NCI-H82 (cell line): ENCODE measurements around the gene TSPAN14.
"Not testable (repeated sequence)": the region's sequence is repeated elsewhere in the genome, so short reads cannot be mapped to it uniquely, and the experiment has no call there.

Source experiments
- DNase-seq: peaks from one replicate; lab custom pipeline; 2025; lab: John Stamatoyannopoulos, UW

Gene TSPAN14

GRCh38 chr10:80471001-80471400 lies 16.9 kb downstream of the TSPAN14 start:
- DNase-seq: no peak

DNA sequence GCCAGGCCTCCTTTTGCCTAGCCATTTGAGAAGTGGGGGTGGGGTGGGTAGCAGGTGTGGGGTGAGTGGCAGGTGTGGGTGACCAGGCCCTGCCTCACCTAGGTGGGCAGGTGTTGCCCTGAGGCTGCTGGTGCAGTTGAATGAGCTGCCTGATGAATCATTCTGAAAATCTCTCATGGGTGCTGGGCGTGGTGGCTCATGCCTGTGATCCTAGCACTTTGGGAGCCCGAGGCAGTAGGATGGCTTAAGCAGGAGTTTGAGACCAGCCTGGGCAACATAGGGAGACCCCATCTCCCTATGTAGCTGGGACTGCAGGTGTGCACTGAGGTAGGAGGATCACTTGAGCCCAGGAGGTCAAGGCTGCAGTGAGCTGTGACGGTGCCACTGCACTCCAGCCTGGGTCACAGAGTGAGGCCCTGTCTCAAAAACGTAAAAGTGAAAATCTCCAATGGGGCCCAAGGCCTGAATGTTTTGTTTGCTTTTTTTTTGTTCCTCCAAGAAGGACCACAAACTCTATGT lies 17.7 kb downstream of the TSPAN14 start:
- no peak for DNase-seq

GRCh38 chr10:80472234-80473095 lies 18.4 kb downstream of the TSPAN14 start:
- DNase-seq: no peak

- no peak for DNase-seq
These were observed 19.1 kb downstream of the TSPAN14 start for GRCh38 chr10:80473096-80473657.

DNA sequence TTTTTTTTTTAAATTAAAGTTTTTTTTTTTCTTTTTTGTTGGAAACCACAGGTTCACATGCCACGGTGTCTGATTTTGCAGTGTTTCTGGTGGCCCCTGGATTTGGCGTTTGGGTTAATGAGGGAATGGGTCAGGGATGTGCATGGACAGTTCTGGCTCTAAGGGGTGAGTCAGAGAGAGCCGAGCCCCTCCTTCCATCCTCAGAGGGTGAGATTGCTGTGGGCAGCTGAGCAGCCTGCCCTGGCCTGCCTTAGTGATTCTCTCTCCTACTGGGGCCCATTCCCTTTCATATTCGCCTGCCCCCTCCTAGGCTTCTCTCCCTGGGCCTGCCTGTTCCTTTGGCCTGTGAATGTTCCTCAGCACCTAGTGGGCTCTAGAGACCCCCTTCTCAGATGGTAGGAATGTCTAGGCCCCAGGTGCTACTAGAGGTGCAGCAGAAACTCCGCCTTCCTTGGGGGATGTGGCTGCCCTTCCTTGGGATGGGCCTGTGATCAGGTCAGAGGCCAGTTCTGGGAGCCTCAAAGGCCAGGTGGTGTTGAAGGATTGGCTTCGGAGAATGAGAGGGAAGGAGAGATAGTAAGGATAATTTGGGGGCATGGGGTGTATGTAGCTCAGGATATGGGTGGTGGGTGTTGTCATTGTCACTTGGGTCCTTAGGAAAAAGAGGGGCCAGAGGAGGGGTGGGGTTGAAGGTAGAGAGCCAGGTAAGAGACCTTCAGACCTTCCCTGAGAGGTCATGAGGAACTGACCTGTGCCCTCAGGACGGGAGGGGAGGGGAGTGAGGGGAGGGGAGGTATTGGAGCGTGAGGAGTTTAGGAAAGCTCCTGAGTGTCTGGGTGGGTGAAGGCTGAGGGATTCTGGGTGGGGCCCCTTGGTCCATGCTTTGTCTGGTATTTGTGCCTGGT lies 19.8 kb downstream of the TSPAN14 start:
- DNase-seq: no peak

DNA sequence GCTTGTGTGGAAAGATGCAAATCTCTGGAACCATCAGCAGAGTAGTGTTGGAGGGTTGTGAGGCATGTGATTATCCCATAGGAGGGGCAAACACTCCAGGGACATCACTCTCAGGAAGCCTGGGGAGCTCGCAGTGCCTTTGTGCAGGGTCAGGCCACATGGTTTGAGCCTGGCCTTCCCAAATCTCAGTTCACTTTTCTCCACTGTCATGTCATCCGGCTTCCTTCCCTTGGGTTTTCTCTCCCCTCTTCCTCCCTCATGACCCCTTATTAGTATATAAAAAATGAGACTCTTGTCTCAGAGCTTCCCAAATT lies 20.4 kb downstream of the TSPAN14 start:
- peak; percentile 47 for DNase-seq

DNA sequence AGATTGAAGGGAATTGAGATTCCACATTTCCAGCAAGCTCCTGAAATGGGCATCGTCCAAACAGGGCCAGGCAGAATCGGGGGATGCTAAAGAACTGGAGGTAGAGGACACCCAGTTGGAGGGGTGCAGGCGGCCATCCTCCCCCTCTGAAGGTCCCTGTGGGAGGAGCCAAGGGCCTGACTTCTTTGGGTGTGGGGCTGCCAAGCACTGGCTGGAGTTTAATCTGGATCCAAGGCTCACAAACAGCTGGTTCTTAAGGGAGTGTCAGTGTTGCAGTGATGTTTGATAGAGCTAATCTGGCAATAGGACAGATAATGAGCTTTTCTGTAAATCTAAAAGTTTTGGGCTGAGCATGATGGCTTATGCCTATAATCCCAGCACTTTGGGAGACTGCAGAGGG lies 20.8 kb downstream of the TSPAN14 start:
- peak; percentile 94 for DNase-seq

GRCh38 chr10:80475641-80476040 lies 21.5 kb downstream of the TSPAN14 start:
- DNase-seq: not testable (repeated sequence)

DNA sequence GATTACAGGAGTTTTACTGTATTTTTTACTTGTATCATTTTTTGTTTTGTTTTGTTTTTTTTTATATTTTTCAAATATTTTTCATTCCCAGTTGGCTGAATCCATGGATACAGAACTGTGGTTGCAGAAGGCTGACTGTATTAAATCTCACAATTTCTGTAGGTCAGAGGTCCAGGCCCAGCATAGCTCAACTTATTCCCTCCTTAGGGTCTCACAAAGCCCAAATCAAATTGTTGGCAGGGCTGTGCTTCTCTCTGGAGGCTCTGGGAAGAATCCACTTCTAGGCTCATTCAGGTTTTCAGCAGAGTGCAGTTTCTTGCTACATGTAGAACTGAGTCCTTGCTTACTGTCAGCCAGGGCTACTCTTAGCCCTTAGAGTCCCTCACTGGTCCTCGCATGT lies 22.6 kb downstream of the TSPAN14 start:
- no peak for DNase-seq

- no peak for DNase-seq
These were observed 23.7 kb downstream of the TSPAN14 start for GRCh38 chr10:80477813-80478212.

DNA sequence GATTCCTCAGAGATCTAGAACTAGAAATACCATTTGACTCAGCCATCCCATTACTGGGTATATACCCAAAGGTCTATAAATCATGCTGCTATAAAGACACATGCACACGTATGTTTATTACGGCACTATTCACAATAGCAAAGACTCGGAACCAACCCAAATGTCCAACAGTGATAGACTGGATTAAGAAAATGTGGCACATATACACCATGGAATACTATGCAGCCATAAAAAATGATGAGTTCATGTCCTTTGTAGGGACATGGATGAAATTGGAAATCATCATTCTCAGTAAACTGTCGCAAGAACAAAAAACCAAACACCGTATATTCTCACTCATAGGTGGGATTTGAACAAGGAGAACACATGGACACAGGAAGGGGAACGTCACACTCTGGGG lies 26.3 kb downstream of the TSPAN14 start:
- DNase-seq: not testable (repeated sequence)

DNA sequence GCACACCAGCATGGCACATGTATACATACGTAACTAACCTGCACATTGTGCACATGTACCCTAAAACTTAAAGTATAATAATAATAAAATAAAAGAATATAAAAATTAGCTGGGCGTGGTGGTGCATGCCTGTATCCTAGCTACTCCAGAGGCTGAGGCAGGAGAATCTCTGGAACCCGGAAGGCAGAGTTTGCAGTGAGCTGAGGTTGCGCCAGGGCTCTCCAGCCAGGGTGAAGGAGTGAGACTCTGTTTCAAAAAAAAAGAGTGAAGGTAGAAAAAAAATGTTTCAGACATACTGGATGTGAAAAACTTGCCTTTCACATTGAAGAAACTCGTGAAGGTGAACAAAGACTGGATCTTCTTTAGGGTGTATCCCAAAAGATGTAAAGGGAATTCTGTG lies 26.7 kb downstream of the TSPAN14 start:
- no peak for DNase-seq

GRCh38 chr10:80484243-80484642 lies 30.1 kb downstream of the TSPAN14 start:
- no peak for DNase-seq

GRCh38 chr10:80484676-80485075 lies 30.6 kb downstream of the TSPAN14 start:
- no peak for DNase-seq

GRCh38 chr10:80485076-80485945 lies 31.2 kb downstream of the TSPAN14 start:
- DNase-seq: no peak

DNA sequence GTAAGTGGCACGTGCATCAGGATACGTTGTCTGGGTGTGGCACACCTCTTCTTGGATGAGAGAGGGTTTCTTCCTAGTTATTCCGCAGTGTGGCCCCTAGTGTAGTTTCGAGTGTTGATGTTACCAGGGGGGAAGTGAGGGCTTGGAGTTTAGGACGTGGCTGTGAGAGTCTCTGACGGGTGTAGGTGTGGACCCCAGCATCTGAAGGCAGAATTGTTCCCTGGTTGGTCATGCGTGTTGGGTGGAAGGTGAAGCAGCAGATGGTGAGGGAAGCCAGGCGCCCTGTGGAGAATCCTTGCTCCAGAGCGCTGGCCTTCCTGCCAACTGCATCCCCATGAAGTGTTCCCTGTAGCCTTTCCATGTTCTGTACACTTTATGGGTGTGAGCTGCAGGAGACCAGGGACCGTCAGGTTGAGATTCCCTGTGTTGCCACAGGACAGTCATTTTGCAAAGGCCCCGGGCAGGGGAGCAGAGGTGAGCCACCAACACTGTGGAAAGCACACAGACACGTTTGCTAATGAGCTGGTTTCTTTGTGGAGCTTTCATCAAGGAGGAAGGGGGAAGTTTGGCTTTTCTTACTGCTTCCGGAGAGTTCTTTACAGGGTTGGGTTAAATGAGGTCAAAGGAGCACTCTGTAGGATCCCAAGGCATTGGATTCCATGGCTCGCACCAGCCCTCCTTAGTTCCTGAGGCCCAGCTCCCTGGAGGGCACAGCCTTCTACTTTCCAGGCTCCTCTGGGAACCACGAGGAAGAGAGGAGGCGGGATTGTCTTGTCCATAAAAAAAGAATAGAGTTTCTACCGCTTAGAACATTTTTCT lies 32.0 kb downstream of the TSPAN14 start:
- DNase-seq: no peak

GRCh38 chr10:80486785-80487420 lies 32.8 kb downstream of the TSPAN14 start:
- no peak for DNase-seq

GRCh38 chr10:80487421-80487785 lies 33.3 kb downstream of the TSPAN14 start:
- no peak for DNase-seq

- DNase-seq: no peak
These were observed 33.9 kb downstream of the TSPAN14 start for GRCh38 chr10:80487791-80488538.
